HG03378 (cell line): ENCODE measurements around the gene ZNF782.
"Not testable (repeated sequence)": the region's sequence is repeated elsewhere in the genome, so short reads cannot be mapped to it uniquely, and the experiment has no call there.

ENCODE experiments used
- ATAC-seq: cut with Tn5 transposase; IDR thresholded peaks from one replicate; pipeline ENCODE4 v1.9.1; 2021; ENCODE audit warnings: mild to moderate bottlenecking, moderate library complexity; ENCODE audit not compliant: unreplicated experiment

Gene ZNF782

GRCh38 chr9:96853781-96854650 is at the start of gene ZNF782:
Gene ZNF782 (minus strand): TSS chr9:96854514. CDS start chr9:96851961, 2,553 bp downstream.
- peak; percentile 81 for ATAC-seq

GRCh38 chr9:96900010-96900409 is 45.7 kb upstream of the ZNF782 start:
- not testable (repeated sequence) for ATAC-seq

GRCh38 chr9:96892131-96892530 is 37.8 kb upstream of the ZNF782 start:
- no peak for ATAC-seq

- no peak for ATAC-seq
Observed at GRCh38 chr9:96888591-96888990, 34.3 kb upstream of the ZNF782 start.

GRCh38 chr9:96885424-96885823 is 31.1 kb upstream of the ZNF782 start:
- no peak for ATAC-seq

GRCh38 chr9:96884443-96884842 is 30.1 kb upstream of the ZNF782 start:
- no peak for ATAC-seq

- no peak for ATAC-seq
Observed at GRCh38 chr9:96883922-96884321, 29.6 kb upstream of the ZNF782 start.

GRCh38 chr9:96877269-96877668 is 23.0 kb upstream of the ZNF782 start:
- ATAC-seq, result no peak

GRCh38 chr9:96875461-96876142 is 21.3 kb upstream of the ZNF782 start:
- ATAC-seq, result peak; percentile 44

GRCh38 chr9:96874947-96875460 is 20.7 kb upstream of the ZNF782 start:
- ATAC-seq, result peak; percentile 71

- no peak for ATAC-seq
Observed at GRCh38 chr9:96874201-96874785, 20.0 kb upstream of the ZNF782 start.

GRCh38 chr9:96871176-96871575 is 16.9 kb upstream of the ZNF782 start:
- ATAC-seq, result no peak

GRCh38 chr9:96868709-96869108 is 14.4 kb upstream of the ZNF782 start:
- ATAC-seq, result no peak

GRCh38 chr9:96867079-96867804 is 12.9 kb upstream of the ZNF782 start:
- no peak for ATAC-seq

GRCh38 chr9:96865240-96865639 is 10.9 kb upstream of the ZNF782 start:
- not testable (repeated sequence) for ATAC-seq

- ATAC-seq, result no peak
Observed at GRCh38 chr9:96859461-96860198, 5.3 kb upstream of the ZNF782 start.

GRCh38 chr9:96858670-96859069 is 4.4 kb upstream of the ZNF782 start:
- ATAC-seq, result no peak

GRCh38 chr9:96858018-96858573 is 3.8 kb upstream of the ZNF782 start:
- no peak for ATAC-seq

GRCh38 chr9:96856363-96857286 is 2.3 kb upstream of the ZNF782 start:
- ATAC-seq, result peak; percentile 69
